Upper lobe of left lung (tissue), 6 donors: ENCODE results near the gene NDUFA1. TPM values are rescaled to one million over a fixed set of nuclear protein-coding genes. Genes with fewer than 3 reads are reported as not detected.

Experiments used
- ATAC-seq, 2 donors: fragments of 200-7000 bp; cut with Tn5 transposase; one replicate each; pipeline ENCODE4 v1.9.1; 2022; ENCODE audit warnings: mild to moderate bottlenecking in 2 of 2, moderate library complexity in 2 of 2; ENCODE audit not compliant: low FRiP score in 2 of 2
- DNase-seq, 2 donors: peaks; one replicate each; pipeline ENCODE4 v3.0.0-alpha.2; 2019 to 2020
- H3K27ac ChIP-seq, 4 donors: fragments of 200-600 bp; sonication (generic); one replicate each; pipeline ENCODE4 v1.5.1; 2016 to 2019
- H3K27me3 ChIP-seq, 4 donors: fragments of 200-600 bp; sonication (generic); one replicate each; pipeline ENCODE4 v1.5.1; 2017 to 2019
- H3K36me3 ChIP-seq, 4 donors: fragments of 200-600 bp; sonication (generic); one replicate each; pipeline ENCODE4 v1.5.1; 2016 to 2019
- H3K4me1 ChIP-seq, 4 donors: fragments of 200-600 bp; sonication (generic); one replicate each; pipeline ENCODE4 v1.5.1; 2018 to 2019
- H3K4me3 ChIP-seq, 4 donors: fragments of 200-600 bp; sonication (generic); one replicate each; pipeline ENCODE4 v1.5.1; 2017 to 2019; ENCODE audit warnings: mild to moderate bottlenecking in 2 of 4, moderate library complexity in 1 of 4
- H3K9me3 ChIP-seq, 4 donors: fragments of 200-600 bp; sonication (generic); one replicate each; pipeline ENCODE4 v1.5.1; 2018 to 2019
- CTCF ChIP-seq, 6 experiments: fragments of 450-650 bp in 4 of 6; fragments of 200-600 bp in 2 of 6; sonication (generic) in 2 of 6; IDR thresholded peaks; one replicate each; pipeline ENCODE4 v1.5.1; 2016 to 2019; ENCODE audit warnings: antibody characterized with exemption in 6 of 6
- EP300 ChIP-seq, 4 donors: sonication (generic); formaldehyde crosslinking; IDR thresholded peaks; one replicate each; pipeline ENCODE4 v1.5.1; 2017; ENCODE audit warnings: antibody characterized with exemption in 4 of 4, control low read depth in 2 of 4
- POLR2A ChIP-seq, 4 donors: fragments of 450-650 bp; IDR thresholded peaks; one replicate each; pipeline ENCODE4 v1.5.1; 2016 to 2017; ENCODE audit warnings: antibody characterized with exemption in 4 of 4, mild to moderate bottlenecking in 2 of 4
- POLR2AphosphoS5 ChIP-seq, 2 donors: sonication (generic); formaldehyde crosslinking; IDR thresholded peaks; one replicate each; pipeline ENCODE4 v1.5.1; 2017; ENCODE audit warnings: antibody characterized with exemption in 2 of 2
- WGBS, 2 donors: methylation state at CpG; one replicate each; pipeline ENCODE4 v1.1.5; 2017 to 2018; 5-methylcytosine and 5-hydroxymethylcytosine counted together
- total RNA-seq, 6 donors: library from RNA; depleted of rRNA in 4 of 6; stranded (reverse); fragments of >200 nt in 4 of 6; gene quantifications; one replicate each; pipeline versions ENCODE4 v1.1.0 to v1.2.1, GENCODE V29; 2016 to 2021
- donor health status: DM: no; HTN: no; CAD: no; lungs with moderate emphysema.
- donor health status: DM: no; HTN: yes; CAD: no; lungs with severe emphysema.

The NDUFA1 gene
- total RNA-seq, 6 donors from 2014 or later, result 32.5 to 76.7 (median 47.5) TPM

GRCh38 chrX:119878740-119879139 lies 7.1 kb downstream of the NDUFA1 start:
- DNase-seq (no peak), ATAC-seq (no peak)
- no peaks in the 10 kb centered on the region for H3K4me1 ChIP-seq
- H3K36me3 ChIP-seq, result peaks cover 0 to 16% (median 7%) of the 10 kb centered on the region in 4 donors
- WGBS, 2 donors, result 63 to 81% methylated on average over 2 of the region's 2 CpGs
- no peak overlapping the region for H3K4me3 ChIP-seq
- H3K27ac ChIP-seq, result no peak overlapping the region
- TF ChIP-seq POLR2AphosphoS5 (IDR thresholded peaks at IDR 0.05) (no peak), CTCF (IDR thresholded peaks at IDR 0.05) (no peak), EP300 (IDR thresholded peaks at IDR 0.05) (no peak), POLR2A (IDR thresholded peaks at IDR 0.05) (no peak)
- no peaks in the 10 kb centered on the region for H3K9me3 ChIP-seq
- H3K27me3 ChIP-seq, result no peaks in the 10 kb centered on the region

- no peaks in the 10 kb centered on the region for H3K4me1 ChIP-seq
- ATAC-seq (no peak), DNase-seq (no peak)
- 81 to 86% methylated on average over 5 of the region's 5 CpGs for WGBS, 2 donors
- no peaks in the 10 kb centered on the region for H3K27me3 ChIP-seq
- peaks cover 0 to 16% (median 7%) of the 10 kb centered on the region in 4 donors for H3K36me3 ChIP-seq
- TF ChIP-seq CTCF (IDR thresholded peaks at IDR 0.05) (no peak), POLR2AphosphoS5 (IDR thresholded peaks at IDR 0.05) (no peak), POLR2A (IDR thresholded peaks at IDR 0.05) (no peak), EP300 (IDR thresholded peaks at IDR 0.05) (no peak)
- H3K27ac ChIP-seq, result no peak overlapping the region
- H3K4me3 ChIP-seq, result no peak overlapping the region
- H3K9me3 ChIP-seq, result no peaks in the 10 kb centered on the region
These were observed 8.4 kb downstream of the NDUFA1 start for GRCh38 chrX:119880076-119880475.

DNA sequence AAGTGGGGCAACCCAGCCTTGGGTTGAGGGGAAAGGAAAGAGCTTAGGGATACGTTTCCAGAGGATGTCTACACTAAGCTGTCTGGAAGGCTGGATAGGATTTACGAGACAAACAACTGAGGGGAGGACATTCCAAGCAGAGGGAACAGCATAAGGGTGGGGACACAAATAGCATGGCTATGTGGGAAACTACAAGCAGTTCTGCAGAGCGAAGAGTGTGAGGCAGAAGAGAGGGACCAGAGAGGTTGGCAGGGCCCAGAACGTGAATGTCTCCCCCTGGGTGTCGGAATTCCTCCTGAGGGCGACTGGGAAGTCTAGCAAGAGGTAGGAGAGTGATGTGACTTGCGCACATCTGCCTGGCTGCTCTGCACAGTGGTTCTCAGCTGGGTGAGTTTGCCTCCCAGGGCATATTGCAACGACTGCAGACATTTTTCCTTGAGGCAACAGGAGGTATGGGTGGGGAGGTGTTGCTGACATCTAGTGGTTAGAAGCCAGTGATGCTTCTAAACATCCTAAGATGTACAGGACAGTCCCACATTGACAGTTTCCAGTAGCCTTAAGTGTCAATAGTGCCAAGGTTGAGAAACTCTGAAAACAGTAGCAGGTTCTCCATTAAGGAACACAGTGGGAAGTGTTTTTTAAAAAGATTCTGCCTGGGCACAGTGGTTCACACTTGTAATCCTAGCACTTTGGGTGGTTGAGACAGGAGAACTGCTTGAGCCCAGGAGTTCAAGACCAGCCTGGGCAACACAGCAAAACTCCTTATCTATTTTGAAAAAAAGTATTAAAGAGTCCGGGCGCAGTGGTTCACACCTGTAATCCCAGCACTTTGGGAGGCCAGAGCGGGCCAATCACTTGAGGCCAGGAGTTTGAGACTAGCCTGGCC lies 9.2 kb downstream of the NDUFA1 start:
- Histone ChIP-seq H3K27me3 (no peaks in the 10 kb centered on the region), H3K9me3 (no peaks in the 10 kb centered on the region), H3K4me1 (peaks cover 0 to 2% (median 0%) of the 10 kb centered on the region in 4 donors), H3K36me3 (peaks cover 0 to 16% (median 5%) of the 10 kb centered on the region in 4 donors), H3K4me3 (no peak overlapping the region), H3K27ac (no peak overlapping the region)
- WGBS, 2 donors, result 56 to 64% methylated on average over 8 to 11 of the region's 11 CpGs
- DNase-seq (no peak), ATAC-seq (peak; percentile 80 to 82)
- TF ChIP-seq POLR2AphosphoS5 (IDR thresholded peaks at IDR 0.05) (no peak), CTCF (IDR thresholded peaks at IDR 0.05) (peak; percentile 14 to 49 (median 34)), EP300 (IDR thresholded peaks at IDR 0.05) (no peak), POLR2A (IDR thresholded peaks at IDR 0.05) (no peak)

DNA sequence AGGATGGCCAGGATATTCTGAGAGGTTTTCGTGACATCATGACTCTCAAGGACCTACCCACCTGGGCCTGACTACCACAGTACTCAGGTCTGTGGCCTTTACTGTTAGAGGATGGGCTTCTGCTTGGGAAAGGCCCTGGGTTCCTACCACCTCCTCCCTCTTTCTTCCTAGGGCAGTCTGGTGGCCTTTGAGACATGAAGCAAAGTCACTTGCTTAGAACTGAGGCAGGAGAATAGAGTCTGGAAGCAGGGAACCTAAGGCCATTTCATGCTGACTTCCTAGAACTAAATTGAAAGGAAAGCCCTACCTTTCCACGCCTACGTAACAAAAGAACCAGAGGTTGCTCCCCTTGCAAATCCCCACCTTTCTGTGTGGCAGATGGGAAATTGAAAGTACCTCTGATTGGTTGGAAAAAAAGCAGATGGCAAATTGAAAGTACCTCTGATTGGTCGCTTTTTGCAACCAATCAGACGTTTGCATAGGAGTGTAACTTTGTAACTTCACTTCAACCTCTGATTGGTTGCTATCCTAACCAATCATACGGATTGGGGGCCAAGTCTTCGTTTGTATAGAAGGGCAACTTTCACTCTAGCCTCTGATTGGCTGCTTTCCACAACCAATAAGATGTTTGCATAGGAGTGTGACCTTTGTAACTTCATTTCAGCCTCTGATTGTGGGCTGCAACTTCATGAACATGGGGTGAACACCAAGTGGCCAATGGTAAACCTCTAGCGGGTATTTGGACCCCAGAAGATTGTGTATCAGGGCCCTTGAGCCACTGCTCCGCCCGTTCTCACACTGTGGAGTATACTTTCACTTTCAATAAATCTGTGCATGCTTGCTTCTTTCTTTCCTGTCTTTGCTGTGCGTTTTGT lies 14.2 kb downstream of the NDUFA1 start:
- TF ChIP-seq EP300 (IDR thresholded peaks at IDR 0.05) (no peak), POLR2AphosphoS5 (IDR thresholded peaks at IDR 0.05) (no peak), CTCF (IDR thresholded peaks at IDR 0.05) (no peak), POLR2A (IDR thresholded peaks at IDR 0.05) (no peak)
- H3K9me3 ChIP-seq, result no peaks in the 10 kb centered on the region
- DNase-seq (no peak), ATAC-seq (no peak)
- H3K36me3 ChIP-seq, result no peaks in the 10 kb centered on the region
- no peaks in the 10 kb centered on the region for H3K27me3 ChIP-seq
- WGBS, 2 donors, result 75 to 76% methylated on average over 6 to 11 of the region's 11 CpGs
- H3K27ac ChIP-seq, result no peak overlapping the region
- peaks cover 0 to 7% (median 0%) of the 10 kb centered on the region in 4 donors for H3K4me1 ChIP-seq
- peak overlapping the region in 2 of 4 donors; percentile 7 to 19 for H3K4me3 ChIP-seq
